ENCODE data around the gene GFRA4. TPM values are rescaled to one million over a fixed set of nuclear protein-coding genes. Genes with fewer than 3 reads are reported as not detected.

The GFRA4 gene
- total RNA-seq, 1 experiment from 2014 or later, result not detected

- DNase-seq (ENCODE audit: low read depth, low spot score), result no peak
- ChIA-PET CTCF (interaction anchor here (0.6 to 2.0 kb wide), 6 partner anchors 32 to 389 kb away, joined by 3 to 12 read pairs (median 3); no protein-coding TSS in a partner anchor), POLR2A (no interaction called here)
- no peak overlapping the region for H3K4me3 ChIP-seq (ENCODE audit: low read depth in 2 of 2, low read length in 2 of 2)
- no TSS peak for BruUV-seq (replicated peaks)
- in situ Hi-C loops (cut with HindIII; ENCODE audit: low pct_unique_long_range_greater_than_20kb, low sequenced_read_pairs), result no loop called here
- ATAC-seq, result peak; percentile 67
- no peaks in the 10 kb centered on the region for H3K9me3 ChIP-seq (ENCODE audit: control insufficient read depth, insufficient read depth, low read depth, low read length)
- peak; percentile 97 for TF ChIP-seq CTCF (IDR thresholded peaks at IDR 0.05)
- TF ChIP-seq SIN3A (IDR thresholded peaks at IDR 0.05; ENCODE audit: borderline replicate concordance, insufficient read depth, low read depth, low read length), result no peak
- intact Hi-C loops (cut with micrococcal nuclease; ENCODE audit: unreplicated experiment), result loop anchor here (1.0 kb wide), 1 partner anchor 35 kb away; no protein-coding TSS in a partner anchor
- H3K4me1 ChIP-seq (ENCODE audit: control insufficient read depth, insufficient read depth, low read length), result peaks cover 4% of the 10 kb centered on the region; the same call in 1 of the 2 replicates
- no peaks in the 10 kb centered on the region for H3K27me3 ChIP-seq (ENCODE audit: control insufficient read depth, insufficient read depth, low read length)
- H3K27ac ChIP-seq (ENCODE audit: low read length), result no peak overlapping the region; the same call in 1 of the 2 replicates
- no peaks in the 10 kb centered on the region for H3K36me3 ChIP-seq (ENCODE audit: control insufficient read depth, insufficient read depth, low read length)
These were observed 47.7 kb upstream of the GFRA4 start for GRCh38 chr20:3710703-3711483.

- no peaks in the 10 kb centered on the region for H3K27me3 ChIP-seq (ENCODE audit: control insufficient read depth, insufficient read depth, low read length)
- ChIA-PET POLR2A (no interaction called here), CTCF (interaction anchor here (0.6 to 2.0 kb wide), 4 partner anchors 33 to 388 kb away, joined by 3 to 12 read pairs (median 4); no protein-coding TSS in a partner anchor)
- ATAC-seq (no peak), DNase-seq (ENCODE audit: low read depth, low spot score) (no peak)
- BruUV-seq (replicated peaks), result no TSS peak
- TF ChIP-seq CTCF (IDR thresholded peaks at IDR 0.05), result no peak
- intact Hi-C loops (cut with micrococcal nuclease; ENCODE audit: unreplicated experiment) (no loop called here), in situ Hi-C loops (cut with HindIII; ENCODE audit: low pct_unique_long_range_greater_than_20kb, low sequenced_read_pairs) (no loop called here)
- no peaks in the 10 kb centered on the region for H3K9me3 ChIP-seq (ENCODE audit: control insufficient read depth, insufficient read depth, low read depth, low read length)
- no peak overlapping the region for H3K27ac ChIP-seq (ENCODE audit: low read length)
- H3K4me3 ChIP-seq (ENCODE audit: low read depth in 2 of 2, low read length in 2 of 2), result no peak overlapping the region
- H3K36me3 ChIP-seq (ENCODE audit: control insufficient read depth, insufficient read depth, low read length), result no peaks in the 10 kb centered on the region
- peaks cover 4% of the 10 kb centered on the region; the same call in 1 of the 2 replicates for H3K4me1 ChIP-seq (ENCODE audit: control insufficient read depth, insufficient read depth, low read length)
These were observed 46.8 kb upstream of the GFRA4 start for GRCh38 chr20:3710011-3710466.

GRCh38 chr20:3707508-3707899, 44.3 kb upstream of the GFRA4 start:
- TF ChIP-seq POLR2AphosphoS5 (IDR thresholded peaks at IDR 0.05; ENCODE audit: low read depth, low read length), result no peak
- no peak for TF ChIP-seq TCF7L2 (IDR thresholded peaks at IDR 0.05; ENCODE audit: low read depth, low read length)
- no peak for TF ChIP-seq REST (IDR thresholded peaks at IDR 0.05; ENCODE audit: insufficient read depth in 1 of 2, low read depth in 2 of 2, low read length in 1 of 2)
- no peak for TF ChIP-seq CTCF (IDR thresholded peaks at IDR 0.05)
- TF ChIP-seq SIN3A (IDR thresholded peaks at IDR 0.05; ENCODE audit: borderline replicate concordance, insufficient read depth, low read depth, low read length), result no peak
- DNase-seq (ENCODE audit: low read depth, low spot score), result no peak
- in situ Hi-C loops (cut with HindIII; ENCODE audit: low pct_unique_long_range_greater_than_20kb, low sequenced_read_pairs), result no loop called here
- intact Hi-C loops (cut with micrococcal nuclease; ENCODE audit: unreplicated experiment), result no loop called here
- Histone ChIP-seq H3K27me3 (ENCODE audit: control insufficient read depth, insufficient read depth, low read length) (no peaks in the 10 kb centered on the region), H3K27ac (ENCODE audit: low read length) (no peak overlapping the region), H3K9me3 (ENCODE audit: control insufficient read depth, insufficient read depth, low read depth, low read length) (no peaks in the 10 kb centered on the region), H3K4me1 (ENCODE audit: control insufficient read depth, insufficient read depth, low read length) (peaks cover 4% of the 10 kb centered on the region; the same call in 1 of the 2 replicates), H3K4me3 (ENCODE audit: low read depth in 2 of 2, low read length in 2 of 2) (no peak overlapping the region), H3K36me3 (ENCODE audit: control insufficient read depth, insufficient read depth, low read length) (no peaks in the 10 kb centered on the region)
- POLR2A ChIA-PET, result no interaction called here
- ATAC-seq, result no peak
- CTCF ChIA-PET, result interaction anchor here (0.6 to 1.6 kb wide), 4 partner anchors 9 to 31 kb away, joined by 3 to 8 read pairs (median 6); no protein-coding TSS in a partner anchor
- BruUV-seq (replicated peaks), result no TSS peak
